Measurements from ENCODE around the gene COQ10A. TPM values are rescaled to one million over a fixed set of nuclear protein-coding genes. Genes with fewer than 3 reads are reported as not detected.

The COQ10A gene
- total and polyA plus RNA-seq, 2 donors (not counting 1 experiment from before 2014, with no cell fraction given) = 9.1 to 14.2 TPM

GRCh38 chr12:56304276-56304675 lies 37.5 kb downstream of the COQ10A start:
- Histone ChIP-seq H3K79me2 (ENCODE audit: control insufficient read depth, insufficient read depth, low read length) (peaks cover 5% of the 10 kb centered on the region), H3K4me2 (ENCODE audit: extremely low read depth, insufficient read depth, low read length) (no peak overlapping the region)
- no peak for DNase-seq (ENCODE audit: low read depth in 2 of 2)

GRCh38 chr12:56304872-56305590 lies 38.3 kb downstream of the COQ10A start:
- no peak overlapping the region for H2AFZ ChIP-seq (ENCODE audit: low read length)
- H3K4me3 ChIP-seq (replicated peaks in 1 of 4; ENCODE audit: control extremely low read depth in 1 of 4, insufficient read depth in 1 of 4, low read depth in 3 of 4, low read length in 4 of 4) = no peak overlapping the region
- H4K20me1 ChIP-seq (ENCODE audit: control insufficient read depth, extremely low read depth, insufficient read depth, low read length) = no peaks in the 10 kb centered on the region
- TF ChIP-seq EZH2 (IDR thresholded peaks at IDR 0.05; ENCODE audit: low read length, missing control alignments) (no peak), CTCF (conservative IDR thresholded peaks at IDR 0.05 in 1 of 2, IDR thresholded peaks at IDR 0.05 in 1 of 2; ENCODE audit: low read depth in 1 of 2, low read length in 2 of 2) (no peak)
- H3K9ac ChIP-seq (ENCODE audit: insufficient read depth, low read length) = no peak overlapping the region
- no peaks in the 10 kb centered on the region for H3K36me3 ChIP-seq (ENCODE audit: control insufficient read depth, insufficient read depth, low read length)
- no peak overlapping the region for H3K27ac ChIP-seq (ENCODE audit: insufficient read depth, low read length)
- H3K79me2 ChIP-seq (ENCODE audit: control insufficient read depth, insufficient read depth, low read length) = no peaks in the 10 kb centered on the region
- H3K4me2 ChIP-seq (ENCODE audit: extremely low read depth, insufficient read depth, low read length) = no peak overlapping the region
- DNase-seq (ENCODE audit: low read depth in 2 of 2) = no peak
- H3K27me3 ChIP-seq (ENCODE audit: control insufficient read depth, insufficient read depth, low read length) = no peaks in the 10 kb centered on the region
- H3K9me3 ChIP-seq (ENCODE audit: control insufficient read depth, insufficient read depth, low read depth, low read length) = no peaks in the 10 kb centered on the region
- peaks cover 5% of the 10 kb centered on the region for H3K4me1 ChIP-seq (ENCODE audit: control insufficient read depth, extremely low read depth, insufficient read depth, low read length)

More at GRCh38 chr12:56304276-56304675, 37.5 kb downstream of the COQ10A start:
- TF ChIP-seq EZH2 (IDR thresholded peaks at IDR 0.05; ENCODE audit: low read length, missing control alignments) (no peak), CTCF (conservative IDR thresholded peaks at IDR 0.05 in 1 of 2, IDR thresholded peaks at IDR 0.05 in 1 of 2; ENCODE audit: low read depth in 1 of 2, low read length in 2 of 2) (no peak)
- Histone ChIP-seq H3K9me3 (ENCODE audit: control insufficient read depth, insufficient read depth, low read depth, low read length) (no peaks in the 10 kb centered on the region), H2AFZ (ENCODE audit: low read length) (no peak overlapping the region), H3K4me1 (ENCODE audit: control insufficient read depth, extremely low read depth, insufficient read depth, low read length) (peaks cover 5% of the 10 kb centered on the region), H3K27ac (ENCODE audit: insufficient read depth, low read length) (no peak overlapping the region), H4K20me1 (ENCODE audit: control insufficient read depth, extremely low read depth, insufficient read depth, low read length) (no peaks in the 10 kb centered on the region), H3K9ac (ENCODE audit: insufficient read depth, low read length) (no peak overlapping the region), H3K36me3 (ENCODE audit: control insufficient read depth, insufficient read depth, low read length) (no peaks in the 10 kb centered on the region), H3K4me3 (replicated peaks in 1 of 4; ENCODE audit: control extremely low read depth in 1 of 4, insufficient read depth in 1 of 4, low read depth in 3 of 4, low read length in 4 of 4) (no peak overlapping the region), H3K27me3 (ENCODE audit: control insufficient read depth, insufficient read depth, low read length) (no peaks in the 10 kb centered on the region)

GRCh38 chr12:56307221-56307965 lies 40.7 kb downstream of the COQ10A start:
- no peak overlapping the region for H2AFZ ChIP-seq (ENCODE audit: low read length)
- H3K4me2 ChIP-seq (ENCODE audit: extremely low read depth, insufficient read depth, low read length) = no peak overlapping the region
- H3K27me3 ChIP-seq (ENCODE audit: control insufficient read depth, insufficient read depth, low read length) = no peaks in the 10 kb centered on the region
- H3K9ac ChIP-seq (ENCODE audit: insufficient read depth, low read length) = no peak overlapping the region
- H3K79me2 ChIP-seq (ENCODE audit: control insufficient read depth, insufficient read depth, low read length) = no peaks in the 10 kb centered on the region
- no peak overlapping the region for H3K27ac ChIP-seq (ENCODE audit: insufficient read depth, low read length)
- H3K4me1 ChIP-seq (ENCODE audit: control insufficient read depth, extremely low read depth, insufficient read depth, low read length) = no peaks in the 10 kb centered on the region
- no peaks in the 10 kb centered on the region for H3K9me3 ChIP-seq (ENCODE audit: control insufficient read depth, insufficient read depth, low read depth, low read length)
- no peak for TF ChIP-seq CTCF (conservative IDR thresholded peaks at IDR 0.05 in 1 of 2, IDR thresholded peaks at IDR 0.05 in 1 of 2; ENCODE audit: low read depth in 1 of 2, low read length in 2 of 2)
- no peak for TF ChIP-seq EZH2 (IDR thresholded peaks at IDR 0.05; ENCODE audit: low read length, missing control alignments)
- H3K36me3 ChIP-seq (ENCODE audit: control insufficient read depth, insufficient read depth, low read length) = no peaks in the 10 kb centered on the region
- no peak for DNase-seq (ENCODE audit: low read depth in 2 of 2)
- no peak overlapping the region for H3K4me3 ChIP-seq (replicated peaks in 1 of 4; ENCODE audit: control extremely low read depth in 1 of 4, insufficient read depth in 1 of 4, low read depth in 3 of 4, low read length in 4 of 4)
- H4K20me1 ChIP-seq (ENCODE audit: control insufficient read depth, extremely low read depth, insufficient read depth, low read length) = no peaks in the 10 kb centered on the region
